MG63 (cell line): Measurements from ENCODE around the gene PCDH15. TPM values are rescaled to one million over a fixed set of nuclear protein-coding genes. Genes with fewer than 3 reads are reported as not detected.
"Not testable (repeated sequence)": the region's sequence is repeated elsewhere in the genome, so short reads cannot be mapped to it uniquely, and the experiment has no call there.

Experiments used
- DNase-seq: peaks from one replicate; pipeline ENCODE4 v3.0.0-alpha.2; 2020
- H3K27me3 ChIP-seq: fragments of 250-450 bp; sonication (Bioruptor Pico); 2 replicates; pipeline ENCODE4 v1.5.1; 2020; ENCODE audit warnings: mild to moderate bottlenecking, moderate library complexity
- H3K36me3 ChIP-seq: fragments of 250-450 bp; sonication (Bioruptor Pico); 2 replicates; pipeline ENCODE4 v1.5.1; 2020; ENCODE audit warnings: mild to moderate bottlenecking, moderate library complexity
- H3K4me3 ChIP-seq: fragments of 250-450 bp; sonication (Bioruptor Pico); 2 replicates; pipeline ENCODE4 v1.5.1; 2020; ENCODE audit warnings: mild to moderate bottlenecking, moderate library complexity
- H3K9me3 ChIP-seq: fragments of 250-450 bp; sonication (Bioruptor Pico); 2 replicates; pipeline ENCODE4 v1.5.1; 2020; ENCODE audit warnings: mild to moderate bottlenecking, moderate library complexity
- total RNA-seq: library from RNA; depleted of rRNA; stranded (reverse); fragments of >200 nt; shearing (Covaris generic); gene quantifications from 2 replicates; pipeline ENCODE4 v1.2.3, GENCODE V29; 2014; ENCODE audit warnings: low replicate concordance

PCDH15 gene
- total RNA-seq, 1 experiment from 2014 or later, result not detected

- H3K36me3 ChIP-seq, result no peaks in the 10 kb centered on the region
- H3K9me3 ChIP-seq, result no peaks in the 10 kb centered on the region
- DNase-seq, result no peak
- H3K4me3 ChIP-seq, result no peak overlapping the region
- H3K27me3 ChIP-seq, result no peaks in the 10 kb centered on the region
Measured at GRCh38 chr10:53930648-53931047, 870.4 kb downstream of the PCDH15 start.

DNA sequence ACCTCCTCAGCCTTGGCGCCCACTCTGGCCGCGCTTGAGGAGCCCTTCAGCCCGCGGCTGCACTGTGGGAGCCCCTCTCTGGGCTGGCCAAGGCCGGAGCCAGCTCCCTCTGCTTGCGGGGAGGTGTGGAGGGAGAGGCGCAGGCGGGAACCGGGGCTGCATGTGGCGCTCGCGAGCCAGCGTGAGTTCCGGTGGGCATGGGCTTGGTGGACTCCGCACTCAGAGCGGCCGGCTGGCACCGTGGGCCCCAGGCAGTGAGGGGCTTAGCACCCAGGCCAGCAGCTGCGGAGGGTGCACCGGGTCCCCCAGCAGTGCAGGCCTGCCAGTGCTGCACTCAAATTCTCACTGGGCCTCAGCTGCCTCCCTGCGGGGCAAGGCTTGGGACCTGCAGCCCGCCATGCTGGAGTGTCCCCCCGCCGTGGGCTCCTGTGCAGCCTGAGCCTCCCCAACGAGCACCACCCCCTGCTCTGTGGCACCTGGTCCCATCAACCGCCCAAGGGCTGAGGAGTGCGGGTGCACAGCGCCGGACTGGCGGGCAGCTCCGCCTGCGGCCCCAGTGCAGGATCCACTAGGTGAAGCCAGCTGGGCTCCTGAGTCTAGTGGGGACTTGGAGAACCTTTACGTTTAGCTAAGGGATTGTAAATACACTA, 876.9 kb downstream of the PCDH15 start:
- H3K27me3 ChIP-seq, H3K9me3 ChIP-seq, H3K4me3 ChIP-seq, DNase-seq, H3K36me3 ChIP-seq: not testable (repeated sequence)

DNA sequence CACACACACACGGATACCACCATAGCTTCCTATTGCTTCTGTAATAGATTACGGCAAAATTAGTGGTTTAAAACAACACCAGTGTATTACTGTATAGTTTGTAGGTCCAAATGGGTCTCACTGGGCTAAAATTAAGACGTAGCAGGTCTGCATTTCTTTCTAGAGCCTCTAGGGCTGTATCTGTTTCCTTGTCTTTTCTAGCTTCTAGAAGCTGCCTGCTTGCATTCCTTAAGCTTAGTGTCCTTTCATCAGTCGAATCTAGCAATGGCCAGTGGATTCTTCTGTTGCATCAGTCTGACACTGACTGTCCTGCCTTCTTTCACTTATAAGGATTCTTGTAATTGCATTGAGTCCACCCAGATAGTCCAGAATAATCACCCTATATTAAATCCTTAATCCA, 882.3 kb downstream of the PCDH15 start:
- H3K9me3 ChIP-seq, result no peaks in the 10 kb centered on the region
- DNase-seq, result no peak
- no peaks in the 10 kb centered on the region for H3K36me3 ChIP-seq
- H3K27me3 ChIP-seq, result no peaks in the 10 kb centered on the region
- no peak overlapping the region for H3K4me3 ChIP-seq

DNA sequence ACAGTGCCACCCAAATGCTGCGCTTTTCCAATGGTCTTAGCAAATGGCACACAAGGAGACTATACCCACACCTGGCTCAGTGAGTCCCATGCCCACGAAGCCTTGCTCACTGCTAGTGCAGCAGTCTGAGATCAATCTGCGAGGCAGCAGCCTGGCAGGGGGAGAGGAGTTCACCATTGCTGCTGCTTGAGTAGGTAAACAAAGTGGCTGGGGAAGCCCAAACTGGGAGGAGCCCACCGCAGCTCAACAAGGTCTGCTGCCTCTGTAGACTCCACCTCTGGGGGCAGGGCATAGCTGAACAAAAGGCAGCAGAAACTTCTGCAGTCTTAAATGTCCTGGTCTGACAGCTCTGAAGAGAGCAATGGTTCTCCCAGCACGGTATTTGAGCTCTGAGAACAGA, 891.2 kb downstream of the PCDH15 start:
- Histone ChIP-seq H3K27me3 (no peaks in the 10 kb centered on the region), H3K9me3 (no peaks in the 10 kb centered on the region), H3K36me3 (no peaks in the 10 kb centered on the region), H3K4me3 (no peak overlapping the region)
- DNase-seq, result no peak

DNA sequence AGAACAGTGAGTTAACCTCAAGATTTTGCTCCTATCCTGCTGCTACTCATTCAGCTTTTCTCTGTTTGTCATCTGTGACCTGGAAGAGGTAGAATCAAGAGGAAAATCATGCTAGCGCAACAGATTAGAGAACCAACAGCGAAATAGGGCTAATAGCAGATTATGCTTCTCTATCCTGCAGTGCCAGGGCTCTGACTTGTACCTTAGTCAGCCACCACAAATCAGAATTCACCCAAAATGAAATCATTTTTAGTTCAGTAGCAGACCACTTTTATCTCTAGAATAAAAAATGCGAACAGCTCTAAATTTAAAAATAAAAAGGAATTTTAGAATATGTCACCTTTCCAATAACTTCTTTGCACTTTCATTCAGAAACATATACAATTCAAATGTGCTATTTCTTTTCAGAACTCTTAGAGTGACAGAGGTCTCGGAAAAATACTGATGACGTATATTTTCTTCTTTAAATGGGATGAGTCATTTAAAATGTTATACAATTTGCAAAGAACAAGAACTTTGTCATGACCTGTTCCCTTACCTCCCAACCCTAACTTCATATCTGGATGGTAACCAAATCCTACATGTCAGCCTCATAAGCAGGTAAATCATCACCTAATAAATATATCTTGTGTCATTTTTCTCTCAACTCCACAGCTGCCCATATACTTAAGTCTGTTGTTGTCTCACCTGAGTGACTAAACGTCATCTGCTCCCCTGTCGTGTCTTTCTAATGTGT, 896.4 kb downstream of the PCDH15 start:
- no peaks in the 10 kb centered on the region for H3K27me3 ChIP-seq
- no peaks in the 10 kb centered on the region for H3K36me3 ChIP-seq
- no peak overlapping the region for H3K4me3 ChIP-seq
- no peak for DNase-seq
- no peaks in the 10 kb centered on the region for H3K9me3 ChIP-seq

DNA sequence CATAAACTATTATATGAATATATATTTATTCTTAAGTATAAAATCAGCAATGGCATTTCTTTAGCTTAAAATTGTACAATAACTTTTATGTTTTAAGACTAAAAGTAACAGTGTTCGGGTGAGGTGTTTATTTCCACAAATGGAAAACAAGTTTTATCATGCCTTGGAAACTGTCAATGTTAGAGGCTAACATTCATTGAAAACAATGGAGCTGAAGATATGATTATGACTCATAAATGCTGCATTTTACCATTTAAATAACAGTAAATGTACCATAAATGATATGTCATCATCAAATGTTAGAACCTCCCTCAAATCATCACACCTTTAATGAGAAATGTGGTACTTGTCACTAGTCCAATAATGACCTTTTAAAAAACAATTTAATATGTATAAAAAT, 897.3 kb downstream of the PCDH15 start:
- DNase-seq, result no peak
- no peak overlapping the region for H3K4me3 ChIP-seq
- H3K9me3 ChIP-seq, result no peaks in the 10 kb centered on the region
- H3K27me3 ChIP-seq, result no peaks in the 10 kb centered on the region
- no peaks in the 10 kb centered on the region for H3K36me3 ChIP-seq

GRCh38 chr10:53899463-53900160, 901.4 kb downstream of the PCDH15 start:
- Histone ChIP-seq H3K27me3 (no peaks in the 10 kb centered on the region), H3K4me3 (no peak overlapping the region), H3K9me3 (no peaks in the 10 kb centered on the region), H3K36me3 (no peaks in the 10 kb centered on the region)
- no peak for DNase-seq

DNA sequence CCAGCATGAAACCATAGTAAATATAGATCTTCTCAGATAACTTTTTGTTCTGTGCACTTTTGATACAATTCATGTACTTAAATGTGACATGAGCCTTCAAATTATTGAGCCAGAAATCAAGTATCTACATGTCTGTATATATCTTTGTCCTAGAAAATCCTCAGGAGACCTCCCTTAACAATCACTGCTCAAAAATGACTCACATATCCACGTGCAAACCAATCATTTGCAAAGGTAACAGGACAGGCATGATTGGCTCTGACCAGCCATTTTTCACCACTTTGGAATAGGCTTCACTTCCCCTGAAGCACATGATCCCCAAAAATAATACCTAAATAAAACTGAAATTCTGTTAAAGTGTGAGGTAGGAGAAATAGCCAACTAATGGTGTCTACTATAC, 902.5 kb downstream of the PCDH15 start:
- no peaks in the 10 kb centered on the region for H3K27me3 ChIP-seq
- H3K9me3 ChIP-seq, result no peaks in the 10 kb centered on the region
- DNase-seq, result no peak
- no peaks in the 10 kb centered on the region for H3K36me3 ChIP-seq
- H3K4me3 ChIP-seq, result no peak overlapping the region

- no peaks in the 10 kb centered on the region for H3K27me3 ChIP-seq
- H3K36me3 ChIP-seq, result no peaks in the 10 kb centered on the region
- no peak overlapping the region for H3K4me3 ChIP-seq
- no peak for DNase-seq
- H3K9me3 ChIP-seq, result no peaks in the 10 kb centered on the region
Measured at GRCh38 chr10:53894145-53894544, 906.9 kb downstream of the PCDH15 start.

DNA sequence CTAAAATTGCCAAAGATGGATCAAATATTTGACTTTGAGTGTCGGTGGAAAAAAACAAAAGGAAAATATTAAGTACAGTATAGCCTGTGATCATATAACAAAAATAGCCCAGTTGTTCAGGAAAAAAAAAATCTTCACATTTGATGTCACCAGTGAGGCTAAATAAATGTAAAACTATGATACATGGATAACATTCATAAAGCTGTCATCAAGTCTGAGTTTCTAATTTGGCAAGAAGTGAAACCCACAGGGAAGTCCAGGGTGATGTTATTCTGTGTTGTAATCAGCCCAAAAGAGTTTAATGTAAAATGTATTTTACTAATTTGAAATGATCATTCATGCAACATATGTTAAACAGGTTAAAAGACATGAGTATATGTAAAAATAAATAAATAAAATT, 908.0 kb downstream of the PCDH15 start:
- H3K36me3 ChIP-seq, result no peaks in the 10 kb centered on the region
- H3K4me3 ChIP-seq, result no peak overlapping the region
- H3K9me3 ChIP-seq, result no peaks in the 10 kb centered on the region
- H3K27me3 ChIP-seq, result no peaks in the 10 kb centered on the region
- no peak for DNase-seq

DNA sequence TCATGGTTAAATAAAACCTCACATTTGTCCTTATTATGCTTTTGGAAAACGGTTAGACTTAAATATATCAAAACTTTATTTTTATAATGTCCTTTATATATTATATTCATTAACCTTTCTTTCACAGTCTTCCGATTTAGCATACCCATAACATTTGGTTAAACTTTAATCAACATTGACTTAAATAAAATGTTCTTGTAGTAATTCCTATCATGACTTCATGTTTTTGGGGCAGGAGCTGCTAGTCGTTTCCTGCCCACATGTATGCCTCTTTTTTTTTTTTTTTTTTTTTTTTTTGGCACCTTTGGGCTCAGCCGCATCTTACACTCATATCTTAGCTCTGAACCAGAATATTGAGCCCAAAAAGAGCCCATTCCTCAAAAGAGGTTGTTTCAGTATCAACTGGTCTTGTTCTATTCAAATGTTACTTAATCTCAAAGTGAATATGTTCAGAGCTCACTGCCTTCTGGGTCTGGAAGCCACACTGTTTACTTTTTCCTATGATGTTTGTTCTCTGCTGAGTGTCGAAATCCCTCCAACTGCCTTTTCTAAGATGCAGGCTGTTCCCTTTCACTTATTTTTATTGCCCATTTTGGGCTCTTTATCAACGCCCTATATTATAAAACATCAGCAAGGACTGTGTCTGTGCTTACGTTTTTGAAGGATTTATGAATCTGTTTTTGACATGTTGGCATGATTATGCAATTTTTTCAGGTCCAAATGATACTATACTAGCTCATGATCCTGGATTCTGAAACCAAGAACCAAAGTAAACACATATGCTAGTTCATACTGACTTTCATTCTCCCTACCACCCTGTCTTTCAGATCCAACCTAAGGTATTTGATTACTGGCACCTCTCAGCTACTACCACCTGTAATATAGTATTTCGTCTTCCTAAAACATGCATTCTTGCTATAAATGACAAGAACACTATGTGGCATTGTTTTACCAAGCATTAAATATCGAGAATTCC, 914.4 kb downstream of the PCDH15 start:
- no peaks in the 10 kb centered on the region for H3K27me3 ChIP-seq
- H3K4me3 ChIP-seq, result no peak overlapping the region
- no peaks in the 10 kb centered on the region for H3K9me3 ChIP-seq
- no peaks in the 10 kb centered on the region for H3K36me3 ChIP-seq
- DNase-seq, result no peak

- no peak overlapping the region for H3K4me3 ChIP-seq
- H3K27me3 ChIP-seq, result no peaks in the 10 kb centered on the region
- no peaks in the 10 kb centered on the region for H3K9me3 ChIP-seq
- DNase-seq, result no peak
- H3K36me3 ChIP-seq, result no peaks in the 10 kb centered on the region
Measured at GRCh38 chr10:53864846-53865245, 936.2 kb downstream of the PCDH15 start.

DNA sequence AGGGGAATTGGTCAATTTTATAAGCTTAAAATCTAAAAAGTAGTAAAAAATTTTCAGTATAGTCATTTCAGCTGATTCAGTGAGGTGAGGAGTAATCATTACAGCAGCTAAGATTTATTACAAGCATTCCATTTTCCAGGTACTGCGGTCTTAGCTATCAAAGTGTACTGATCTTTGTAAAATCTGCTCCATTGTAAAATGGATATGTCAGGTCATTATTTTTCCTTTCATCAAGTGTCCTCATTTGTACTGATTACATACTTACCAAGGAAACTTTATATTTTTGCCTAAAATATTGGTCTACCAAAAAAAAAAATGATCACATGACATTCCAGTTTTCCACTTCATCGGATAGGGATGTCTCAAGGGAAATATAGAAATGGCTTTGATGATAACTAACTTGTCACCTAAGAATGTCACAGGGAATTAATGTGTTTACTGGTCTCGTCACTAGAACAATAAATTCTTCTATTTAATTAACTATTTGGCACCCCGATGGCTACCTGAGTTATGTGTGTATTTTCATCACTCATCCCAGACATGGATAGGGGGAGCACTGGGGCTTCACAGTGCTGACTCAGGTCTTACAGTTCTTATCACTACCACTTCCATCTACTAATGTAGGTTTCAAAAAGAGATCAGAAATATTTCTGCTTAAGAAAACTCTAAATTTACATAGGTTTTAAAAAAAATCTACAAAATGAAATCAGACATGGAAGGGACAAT, 948.4 kb downstream of the PCDH15 start:
- Histone ChIP-seq H3K27me3 (no peaks in the 10 kb centered on the region), H3K9me3 (no peaks in the 10 kb centered on the region), H3K36me3 (no peaks in the 10 kb centered on the region), H3K4me3 (no peak overlapping the region)
- DNase-seq, result no peak

DNA sequence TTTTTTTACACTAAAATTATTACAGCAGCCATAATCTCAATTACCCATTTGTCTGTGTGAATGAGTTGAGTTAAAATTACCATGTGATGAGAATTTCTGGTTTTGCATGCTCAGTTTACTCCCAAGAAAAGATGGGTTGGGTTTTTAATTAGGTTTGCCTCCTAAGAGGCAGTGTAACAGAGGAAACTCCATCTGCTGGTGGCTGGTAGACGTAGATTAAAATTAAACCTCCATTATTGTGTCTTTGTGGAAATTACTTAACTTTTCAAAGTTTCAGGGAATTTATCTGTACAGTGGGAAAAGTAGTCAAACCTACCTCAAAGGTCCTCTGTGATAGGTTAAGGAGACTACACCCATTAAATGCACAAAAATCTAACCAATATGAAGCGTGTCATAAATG, 954.2 kb downstream of the PCDH15 start:
- DNase-seq, result no peak
- Histone ChIP-seq H3K4me3 (no peak overlapping the region), H3K27me3 (no peaks in the 10 kb centered on the region), H3K36me3 (no peaks in the 10 kb centered on the region), H3K9me3 (no peaks in the 10 kb centered on the region)

DNA sequence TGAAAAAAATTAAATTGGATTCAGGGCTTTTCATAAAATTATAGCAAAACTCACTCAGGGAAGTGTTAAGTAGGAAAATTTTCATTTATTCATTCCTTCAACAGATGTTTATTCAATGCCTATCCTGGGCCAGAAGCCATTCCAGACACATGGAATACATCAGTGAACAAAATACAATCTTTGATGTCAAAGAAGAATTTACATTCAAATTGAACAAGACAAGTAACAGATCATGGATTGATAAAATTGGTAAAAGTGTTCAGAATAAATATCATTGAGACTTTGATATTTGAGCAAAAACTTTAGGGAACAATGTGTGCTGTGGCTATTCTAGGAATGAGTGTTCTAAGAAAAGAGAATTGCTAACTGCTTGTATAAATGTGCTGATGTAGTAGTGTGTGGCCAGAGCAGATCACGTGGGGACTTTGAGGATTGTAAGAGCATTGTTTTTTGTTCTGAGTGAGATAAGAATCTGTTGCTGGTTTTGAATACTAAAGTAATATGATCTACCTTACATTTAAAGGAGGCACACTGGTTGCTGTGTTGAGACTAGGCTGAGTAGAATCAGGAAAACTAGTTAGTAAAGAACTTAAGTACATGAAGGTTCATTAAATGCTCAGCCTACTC, 957.2 kb downstream of the PCDH15 start:
- 0 out of 2 replicates have a peak, but pooled peaks cover 2% of the 10 kb centered on the region for H3K27me3 ChIP-seq
- DNase-seq, result no peak
- H3K36me3 ChIP-seq, result no peaks in the 10 kb centered on the region
- no peaks in the 10 kb centered on the region for H3K9me3 ChIP-seq
- H3K4me3 ChIP-seq, result no peak overlapping the region
